IPS-20b (cell line): ENCODE measurements around the gene ABCB8.

Experiments
- H3K27ac ChIP-seq: one replicate; pipeline ENCODE4 v1.5.1; 2013; ENCODE audit warnings: low read length
- H3K27me3 ChIP-seq: 2 replicates; pipeline ENCODE4 v1.6.1; 2013; ENCODE audit warnings: mild to moderate bottlenecking, low read length, inconsistent platforms; ENCODE audit not compliant: insufficient read depth
- H3K36me3 ChIP-seq: 2 replicates; pipeline ENCODE4 v1.6.1; 2013; ENCODE audit warnings: low read depth, mild to moderate bottlenecking, inconsistent platforms, low read length, moderate library complexity; ENCODE audit not compliant: insufficient read depth
- H3K4me1 ChIP-seq: 2 replicates; pipeline ENCODE4 v1.6.1; 2013; ENCODE audit warnings: mild to moderate bottlenecking, control low read depth, inconsistent platforms, low read length, moderate library complexity; ENCODE audit not compliant: insufficient read depth
- H3K4me3 ChIP-seq: 2 replicates; pipeline ENCODE4 v1.5.1; 2013; ENCODE audit warnings: mild to moderate bottlenecking, low read length, inconsistent platforms
- H3K9ac ChIP-seq: 2 replicates; pipeline ENCODE4 v1.6.1; 2013; ENCODE audit warnings: low read depth, mild to moderate bottlenecking, inconsistent platforms, low read length, moderate library complexity
- H3K9me3 ChIP-seq: 2 replicates; pipeline ENCODE4 v1.6.1; 2013; ENCODE audit warnings: mild to moderate bottlenecking, low read depth, low read length, inconsistent platforms; ENCODE audit not compliant: insufficient read depth

Gene ABCB8

GRCh38 chr7:151028131-151028947 is at the start of gene ABCB8:
Gene ABCB8 (plus strand): TSS chr7:151028450. CDS start chr7:151028516, 66 bp downstream.
- Histone ChIP-seq H3K9me3 (no peaks in the 10 kb centered on the region), H3K9ac (peak within 1 kb of the TSS; percentile 67; the same call in 1 of the 2 replicates), H3K27me3 (peaks cover 8% of the 10 kb centered on the region), H3K4me1 (peaks cover 5% of the 10 kb centered on the region), H3K36me3 (no peaks in the 10 kb centered on the region), H3K27ac (no peak within 1 kb of the TSS), H3K4me3 (peak within 1 kb of the TSS; percentile 90)

- peaks cover 34% of the 10 kb centered on the region; the same call in 1 of the 2 replicates for H3K4me1 ChIP-seq
- H3K4me3 ChIP-seq: peak overlapping the region; percentile 81; the same call in 1 of the 2 replicates
- H3K9ac ChIP-seq: peak overlapping the region; percentile 48; the same call in 1 of the 2 replicates
- no peaks in the 10 kb centered on the region for H3K9me3 ChIP-seq
- no peak overlapping the region for H3K27ac ChIP-seq
- peaks cover 80% of the 10 kb centered on the region for H3K27me3 ChIP-seq
- no peaks in the 10 kb centered on the region for H3K36me3 ChIP-seq
These were observed 48.4 kb upstream of the ABCB8 start for GRCh38 chr7:150979713-150980390.

- Histone ChIP-seq H3K27ac (no peak overlapping the region), H3K9ac (no peak overlapping the region; the same call in 1 of the 2 replicates), H3K9me3 (no peaks in the 10 kb centered on the region), H3K4me3 (no peak overlapping the region), H3K36me3 (no peaks in the 10 kb centered on the region), H3K27me3 (peaks cover 80% of the 10 kb centered on the region), H3K4me1 (peaks cover 30% of the 10 kb centered on the region; the same call in 1 of the 2 replicates)
These were observed 47.6 kb upstream of the ABCB8 start for GRCh38 chr7:150980663-150981062.

- Histone ChIP-seq H3K36me3 (no peaks in the 10 kb centered on the region), H3K27me3 (peaks cover 72% of the 10 kb centered on the region), H3K9me3 (no peaks in the 10 kb centered on the region), H3K4me1 (peaks cover 22% of the 10 kb centered on the region; the same call in 1 of the 2 replicates), H3K9ac (no peak overlapping the region), H3K27ac (no peak overlapping the region), H3K4me3 (no peak overlapping the region)
These were observed 46.6 kb upstream of the ABCB8 start for GRCh38 chr7:150981644-150982043.

GRCh38 chr7:150982351-150982750 is 45.9 kb upstream of the ABCB8 start:
- no peak overlapping the region for H3K9ac ChIP-seq
- H3K4me3 ChIP-seq: no peak overlapping the region
- H3K4me1 ChIP-seq: peaks cover 16% of the 10 kb centered on the region; the same call in 1 of the 2 replicates
- H3K9me3 ChIP-seq: no peaks in the 10 kb centered on the region
- no peak overlapping the region for H3K27ac ChIP-seq
- peaks cover 65% of the 10 kb centered on the region for H3K27me3 ChIP-seq
- no peaks in the 10 kb centered on the region for H3K36me3 ChIP-seq

GRCh38 chr7:150983893-150984368 is 44.3 kb upstream of the ABCB8 start:
- Histone ChIP-seq H3K36me3 (no peaks in the 10 kb centered on the region), H3K4me1 (peaks cover 16% of the 10 kb centered on the region; the same call in 1 of the 2 replicates), H3K27ac (no peak overlapping the region), H3K9me3 (no peaks in the 10 kb centered on the region), H3K27me3 (peaks cover 71% of the 10 kb centered on the region), H3K4me3 (no peak overlapping the region), H3K9ac (no peak overlapping the region)

- Histone ChIP-seq H3K27me3 (peaks cover 52% of the 10 kb centered on the region), H3K4me1 (peaks cover 3% of the 10 kb centered on the region; the same call in 1 of the 2 replicates), H3K9me3 (peaks cover 7% of the 10 kb centered on the region; the same call in 1 of the 2 replicates), H3K27ac (no peak overlapping the region), H3K9ac (no peak overlapping the region), H3K36me3 (no peaks in the 10 kb centered on the region), H3K4me3 (no peak overlapping the region)
These were observed 42.1 kb upstream of the ABCB8 start for GRCh38 chr7:150986099-150986512.

GRCh38 chr7:150986556-150986955 is 41.7 kb upstream of the ABCB8 start:
- Histone ChIP-seq H3K36me3 (no peaks in the 10 kb centered on the region), H3K27ac (no peak overlapping the region), H3K4me3 (no peak overlapping the region), H3K9me3 (peaks cover 7% of the 10 kb centered on the region; the same call in 1 of the 2 replicates), H3K9ac (no peak overlapping the region), H3K27me3 (peaks cover 47% of the 10 kb centered on the region), H3K4me1 (peaks cover 3% of the 10 kb centered on the region; the same call in 1 of the 2 replicates)

- no peak overlapping the region; the same call in 1 of the 2 replicates for H3K9ac ChIP-seq
- peak overlapping the region; percentile 64; the same call in 1 of the 2 replicates for H3K4me3 ChIP-seq
- H3K27me3 ChIP-seq: peaks cover 28% of the 10 kb centered on the region
- H3K9me3 ChIP-seq: peaks cover 7% of the 10 kb centered on the region; the same call in 1 of the 2 replicates
- no peak overlapping the region for H3K27ac ChIP-seq
- H3K36me3 ChIP-seq: no peaks in the 10 kb centered on the region
- peaks cover 3% of the 10 kb centered on the region; the same call in 1 of the 2 replicates for H3K4me1 ChIP-seq
These were observed 39.7 kb upstream of the ABCB8 start for GRCh38 chr7:150988230-150989226.

GRCh38 chr7:150989456-150989855 is 38.8 kb upstream of the ABCB8 start:
- H3K27me3 ChIP-seq: peaks cover 21% of the 10 kb centered on the region
- H3K27ac ChIP-seq: no peak overlapping the region
- peaks cover 3% of the 10 kb centered on the region; the same call in 1 of the 2 replicates for H3K4me1 ChIP-seq
- no peak overlapping the region; the same call in 1 of the 2 replicates for H3K9ac ChIP-seq
- no peaks in the 10 kb centered on the region for H3K36me3 ChIP-seq
- peaks cover 7% of the 10 kb centered on the region; the same call in 1 of the 2 replicates for H3K9me3 ChIP-seq
- no peak overlapping the region for H3K4me3 ChIP-seq
